Sigmoid colon (tissue), 4 donors: ENCODE results near the gene FUCA1.

Experiments
- CTCF ChIP-seq, 4 experiments: fragments of 450-650 bp in 3 of 4; fragments of 200-600 bp in 1 of 4; IDR thresholded peaks; one replicate each; pipeline ENCODE4 v1.5.1; 2016 to 2019; ENCODE audit warnings: antibody characterized with exemption in 4 of 4, mild to moderate bottlenecking in 3 of 4, moderate library complexity in 2 of 4
- EP300 ChIP-seq, 4 donors: sonication (generic); formaldehyde crosslinking; IDR thresholded peaks; one replicate each; pipeline ENCODE4 v1.6.1; 2017; ENCODE audit warnings: antibody characterized with exemption in 4 of 4
- POLR2A ChIP-seq, 2 donors: fragments of 450-650 bp; IDR thresholded peaks; one replicate each; pipeline ENCODE4 v1.6.1; 2016; ENCODE audit warnings: antibody characterized with exemption in 2 of 2, mild to moderate bottlenecking in 2 of 2, moderate library complexity in 2 of 2

- TF ChIP-seq POLR2A (IDR thresholded peaks at IDR 0.05) (no peak), CTCF (IDR thresholded peaks at IDR 0.05) (no peak), EP300 (IDR thresholded peaks at IDR 0.05) (no peak)
Observed at GRCh38 chr1:23909412-23909811, 41.3 kb upstream of the FUCA1 start.
